Liver (tissue), 3 donors: ENCODE data around the gene HK2.

Experiments used
- ATF3 ChIP-seq: IDR thresholded peaks from 2 replicates; pipeline ENCODE4 v1.6.1; 2016; ENCODE audit warnings: antibody characterized with exemption
- CTCF ChIP-seq: fragments of 150-350 bp; IDR thresholded peaks from 2 replicates; pipeline ENCODE4 v1.5.1; 2017; ENCODE audit warnings: improper control_type of control experiment, low read depth, low read length; ENCODE audit not compliant: missing input control
- FOXA1 ChIP-seq: IDR thresholded peaks from 2 replicates; pipeline ENCODE4 v1.6.1; 2016; ENCODE audit warnings: antibody characterized with exemption
- GABPA ChIP-seq, 2 donors: IDR thresholded peaks in 1 of 2; conservative IDR thresholded peaks in 1 of 2; 2 replicates each; pipeline ENCODE4 v1.6.1; 2016; ENCODE audit warnings: antibody characterized with exemption in 2 of 2, mild to moderate bottlenecking in 1 of 2, moderate library complexity in 1 of 2
- HNF4A ChIP-seq, 2 donors: conservative IDR thresholded peaks; 2 replicates each; pipeline ENCODE4 v1.6.1; 2016; ENCODE audit warnings: antibody characterized with exemption in 2 of 2, mild to moderate bottlenecking in 2 of 2
- HNF4G ChIP-seq: IDR thresholded peaks from 2 replicates; pipeline ENCODE4 v1.6.1; 2016; ENCODE audit warnings: antibody characterized with exemption
- MAX ChIP-seq: IDR thresholded peaks from 2 replicates; pipeline ENCODE4 v1.6.1; 2016; ENCODE audit warnings: antibody characterized with exemption
- NR2F2 ChIP-seq: IDR thresholded peaks from 2 replicates; pipeline ENCODE4 v1.6.1; 2016; ENCODE audit warnings: antibody characterized with exemption
- RAD21 ChIP-seq, 2 donors: IDR thresholded peaks; 2 replicates each; pipeline ENCODE4 v1.6.1; 2016; ENCODE audit warnings: antibody characterized with exemption in 2 of 2, mild to moderate bottlenecking in 2 of 2
- SP1 ChIP-seq: IDR thresholded peaks from 2 replicates; pipeline ENCODE4 v1.6.1; 2018; ENCODE audit warnings: antibody characterized with exemption, mild to moderate bottlenecking
- TAF1 ChIP-seq: conservative IDR thresholded peaks from 2 replicates; pipeline ENCODE4 v1.6.1; 2016; ENCODE audit warnings: antibody characterized with exemption, mild to moderate bottlenecking
- YY1 ChIP-seq: IDR thresholded peaks from 2 replicates; pipeline ENCODE4 v1.6.1; 2016; ENCODE audit warnings: antibody characterized with exemption, mild to moderate bottlenecking
- ZBTB33 ChIP-seq: IDR thresholded peaks from 2 replicates; pipeline ENCODE4 v1.6.1; 2016; ENCODE audit warnings: antibody characterized with exemption
- donor health status: healthy.
- donor health status: healthy.

- TF ChIP-seq RAD21 (IDR thresholded peaks at IDR 0.05) (no peak), TAF1 (no peak), CTCF (no peak), HNF4G (no peak), GABPA (IDR thresholded peaks at IDR 0.05 in 1 of 2, conservative IDR thresholded peaks at IDR 0.05 in 1 of 2) (no peak), YY1 (no peak), ATF3 (no peak), SP1 (no peak), MAX (no peak), FOXA1 (no peak), ZBTB33 (no peak), NR2F2 (no peak), HNF4A (conservative IDR thresholded peaks at IDR 0.05) (no peak)
Measured at GRCh38 chr2:74886811-74887210, 52.9 kb downstream of the HK2 start.
